Fibroblast of the aortic adventitia (primary cell): ENCODE data around the gene UNC13B. TPM values are rescaled to one million over a fixed set of nuclear protein-coding genes. Genes with fewer than 3 reads are reported as not detected.

ENCODE experiments used
- DNase-seq: peaks from one replicate; pipeline ENCODE4 v3.0.0-alpha.2; 2010; ENCODE audit warnings: low read depth
- H3K4me3 ChIP-seq: 2 replicates; pipeline ENCODE4 v1.5.1; 2011; ENCODE audit warnings: low read depth, mild to moderate bottlenecking, control low read depth, low read length, moderate library complexity
- CTCF ChIP-seq: IDR thresholded peaks from 2 replicates; pipeline ENCODE4 v1.5.1; 2011; ENCODE audit warnings: mild to moderate bottlenecking, low read length, control low read depth, inconsistent platforms; ENCODE audit not compliant: insufficient read depth
- total RNA-seq: library from RNA; depleted of rRNA; stranded (reverse); fragments of >200 nt; gene quantifications from 2 replicates; pipeline ENCODE4 v1.2.3, GENCODE V29; 2012; ENCODE audit warnings: low replicate concordance

The UNC13B gene
- total RNA-seq, 1 donor: 32.6 TPM

- no peak for TF ChIP-seq CTCF
These were observed 261.7 kb downstream of the UNC13B start for GRCh38 chr9:35423499-35423898.

GRCh38 chr9:35424356-35425352 is 262.8 kb downstream of the UNC13B start:
- DNase-seq: no peak
- H3K4me3 ChIP-seq: no peak overlapping the region
- no peak for TF ChIP-seq CTCF

More at GRCh38 chr9:35423499-35423898, 261.7 kb downstream of the UNC13B start:
- no peak for DNase-seq
- H3K4me3 ChIP-seq: no peak overlapping the region

GRCh38 chr9:35426627-35427026 is 264.8 kb downstream of the UNC13B start:
- DNase-seq: no peak
- no peak for TF ChIP-seq CTCF
- H3K4me3 ChIP-seq: no peak overlapping the region

- DNase-seq: no peak
- no peak for TF ChIP-seq CTCF
These were observed 269.7 kb downstream of the UNC13B start for GRCh38 chr9:35431467-35431866.

GRCh38 chr9:35432076-35432475 is 270.3 kb downstream of the UNC13B start:
- no peak overlapping the region for H3K4me3 ChIP-seq
- DNase-seq: peak; percentile 17
- TF ChIP-seq CTCF: no peak

More at GRCh38 chr9:35431467-35431866, 269.7 kb downstream of the UNC13B start:
- H3K4me3 ChIP-seq: no peak overlapping the region

GRCh38 chr9:35436933-35437332 is 275.1 kb downstream of the UNC13B start:
- TF ChIP-seq CTCF: no peak
- DNase-seq: no peak
- no peak overlapping the region for H3K4me3 ChIP-seq
